Kidney (tissue), 14 donors: ENCODE measurements around the gene HOXA7. TPM values are rescaled to one million over a fixed set of nuclear protein-coding genes. Genes with fewer than 3 reads are reported as not detected.
A peak's percentile ranks its signal among the peaks of the same experiment; 100 is the strongest.

Experiments used
- DNase-seq, 5 donors: peaks; one replicate each; pipeline ENCODE4 v3.0.0-alpha.2; 2013 to 2020
- FAIRE-seq: peaks from 2 replicates; lab custom pipeline; 2012; peaks lifted over from hg19 to GRCh38; lab: Jason Lieb, UNC
- H3K27ac ChIP-seq, 2 donors: one replicate each; pipeline ENCODE4 v1.7.0; 2013; ENCODE audit warnings: low read depth in 2 of 2, low read length in 2 of 2, inconsistent platforms in 1 of 2
- H3K27me3 ChIP-seq: one replicate; pipeline ENCODE4 v1.7.1; 2013; ENCODE audit warnings: low read length, inconsistent platforms; ENCODE audit not compliant: control insufficient read depth, insufficient read depth
- H3K36me3 ChIP-seq, 3 donors: one replicate each; pipeline versions ENCODE4 v1.7.0 to v1.7.1; 2013; ENCODE audit warnings: low read length in 3 of 3, control low read depth in 1 of 3, inconsistent platforms in 1 of 3; ENCODE audit not compliant: insufficient read depth in 3 of 3, control insufficient read depth in 2 of 3
- H3K4me1 ChIP-seq, 3 donors: one replicate each; pipeline versions ENCODE4 v1.7.0 to v1.7.1; 2013; ENCODE audit warnings: low read length in 3 of 3, inconsistent platforms in 1 of 3, low read depth in 1 of 3; ENCODE audit not compliant: control insufficient read depth in 2 of 3, insufficient read depth in 2 of 3
- H3K4me3 ChIP-seq, 3 donors: one replicate each; pipeline versions ENCODE4 v1.7.0 to v1.8.1; 2013; ENCODE audit warnings: low read length in 3 of 3, control low read depth in 1 of 3, inconsistent platforms in 1 of 3
- H3K9ac ChIP-seq, 3 donors: one replicate each; pipeline versions ENCODE4 v1.7.0 to v1.7.1; 2013; ENCODE audit warnings: low read length in 3 of 3, control low read depth in 1 of 3, inconsistent platforms in 1 of 3
- H3K9me3 ChIP-seq, 3 donors: one replicate each; pipeline versions ENCODE4 v1.7.0 to v1.7.1; 2013; ENCODE audit warnings: low read length in 3 of 3, control low read depth in 1 of 3, inconsistent platforms in 1 of 3; ENCODE audit not compliant: control insufficient read depth in 2 of 3, insufficient read depth in 1 of 3
- CTCF ChIP-seq: IDR thresholded peaks from 3 replicates; pipeline ENCODE4 v1.5.1; 2012; ENCODE audit warnings: mild to moderate bottlenecking, moderate library complexity, borderline replicate concordance; ENCODE audit not compliant: insufficient read depth; ENCODE audit errors: extremely low read depth
- intact Hi-C: fragments of 100-400 bp; cut with DNase I; formaldehyde crosslinking; loops from one replicate; pipeline ENCODE4 v1.11.1; 2022
- microRNA-seq: library from miRNA; unstranded; fragments of <30 nt; microRNA quantifications from one replicate; pipeline ENCODE4 v1.2.0, GENCODE V29; 2020
- polyA plus RNA-seq: library from polyadenylated mRNA; stranded (reverse); fragments of 350-450 nt; fragmentation: Illumina TruSeq; extraction: RNeasy Lipid Tissue Mini Kit (QIAGEN cat#74804); gene quantifications from one replicate; pipeline ENCODE4 v1.2.3, GENCODE V29; 2014; ENCODE audit warnings: low read depth, low replicate concordance; ENCODE audit not compliant: insufficient read depth
- total RNA-seq: library from RNA; stranded (reverse); fragmentation: NEBNext Ultra II Directional; extraction: Animal tissue kit (Norgen Biotek cat#: 25700); gene quantifications from one replicate; pipeline ENCODE4 v1.2.1, GENCODE V29; 2021
- donor health status: control.
- donor health status: control.
- donor health status: control.
- donor health status: control.
- donor health status: control.
- donor health status: DM: yes; HTN: yes; CAD: no.
- donor health status: Normal renal cell carcinoma (clear cell type).

HOXA7 gene
- total and polyA plus RNA-seq, 2 donors from 2014 or later: 23.8 to 31.3 TPM

DNA sequence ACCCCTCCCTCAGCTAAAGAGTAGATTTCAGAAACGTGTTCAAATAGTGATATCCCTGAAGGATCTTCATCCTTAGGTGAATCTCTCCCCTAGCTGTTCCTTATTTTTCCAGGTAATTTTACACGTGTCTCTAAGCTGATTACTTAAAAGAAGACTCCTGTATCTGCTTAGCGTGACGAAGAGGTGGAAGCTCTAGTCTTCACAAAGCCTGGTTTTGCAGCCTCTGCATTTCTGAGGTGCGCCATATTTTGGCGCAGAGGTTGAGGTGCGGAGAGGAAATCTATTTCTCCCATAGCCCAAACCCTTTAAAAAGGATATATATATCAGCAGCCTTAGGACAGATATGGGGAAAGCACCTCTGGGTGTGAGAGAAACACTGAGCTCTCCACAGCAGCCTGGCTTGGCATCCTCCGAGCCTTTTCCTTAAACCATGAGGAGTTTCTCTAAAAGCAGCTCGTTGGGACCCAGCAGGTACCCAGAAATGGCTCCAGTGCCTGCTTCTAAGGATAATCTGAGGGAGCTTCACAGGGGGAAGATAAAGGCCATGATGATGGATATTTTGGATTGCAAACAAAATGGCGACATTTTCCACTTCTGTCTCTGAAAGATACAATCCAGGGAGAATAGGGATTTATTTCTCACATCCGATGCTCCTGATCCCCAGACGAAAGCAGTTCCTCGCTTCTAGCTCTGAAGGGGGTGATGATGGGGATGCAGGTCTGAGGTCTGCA, 51.0 kb downstream of the HOXA7 start:
- FAIRE-seq: no peak
- H3K4me1 ChIP-seq: peaks cover 19 to 23% (median 20%) of the 10 kb centered on the region in 3 donors
- H3K36me3 ChIP-seq: peaks cover 0 to 5% (median 4%) of the 10 kb centered on the region in 3 donors
- peak in 2 of 5 donors; percentile 45 to 55 for DNase-seq
- no peaks in the 10 kb centered on the region for H3K9me3 ChIP-seq
- no peaks in the 10 kb centered on the region for H3K27me3 ChIP-seq
- peak overlapping the region in 2 of 3 donors; percentile 11 to 55 for H3K4me3 ChIP-seq
- no peak for TF ChIP-seq CTCF
- H3K9ac ChIP-seq: peak overlapping the region in 2 of 3 donors; percentile 9 to 65
- intact Hi-C loops: no loop called here
- peak overlapping the region; percentile 78 to 79 for H3K27ac ChIP-seq

DNA sequence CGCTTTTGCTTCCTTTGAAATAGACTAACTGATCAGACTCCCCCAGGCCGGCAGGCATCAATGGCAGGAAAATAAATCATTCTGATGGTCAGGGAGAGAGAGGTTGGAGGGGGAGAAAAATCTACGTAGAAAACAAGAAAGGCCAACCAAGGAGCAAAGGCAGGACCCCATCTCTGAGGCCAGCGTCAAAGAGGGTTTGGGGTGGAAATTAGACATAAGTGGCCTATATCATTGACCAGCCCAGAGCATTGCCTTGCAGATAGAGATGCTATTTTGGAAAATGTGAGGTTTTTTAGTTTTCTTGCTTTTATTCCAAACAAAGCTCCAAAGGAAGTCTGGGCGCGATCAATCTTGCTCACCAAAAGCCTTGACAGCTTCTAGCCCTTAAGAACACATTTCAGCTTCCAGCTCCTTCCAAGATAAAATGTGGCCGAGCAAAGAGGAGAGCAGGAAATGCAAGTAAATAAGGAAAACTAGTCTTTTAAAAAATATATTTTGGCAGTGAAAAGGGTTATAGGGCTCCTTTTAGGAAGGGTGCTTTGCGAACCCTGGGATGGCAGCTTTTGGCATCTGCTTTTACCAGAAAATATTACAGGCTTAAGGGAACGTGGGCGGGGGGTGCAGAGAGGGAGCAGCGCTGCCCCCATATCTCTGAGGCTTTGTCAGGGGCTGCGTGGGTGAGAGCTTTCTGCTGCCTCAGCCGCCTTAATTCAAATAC, 52.0 kb downstream of the HOXA7 start:
- Histone ChIP-seq H3K9ac (peak overlapping the region in 2 of 3 donors; percentile 27 to 43), H3K27me3 (peaks cover 2% of the 10 kb centered on the region), H3K9me3 (no peaks in the 10 kb centered on the region), H3K4me3 (peak overlapping the region; percentile 6 to 44 (median 8)), H3K4me1 (peaks cover 17 to 20% (median 18%) of the 10 kb centered on the region in 3 donors), H3K36me3 (peaks cover 0 to 1% (median 1%) of the 10 kb centered on the region in 3 donors), H3K27ac (peak overlapping the region; percentile 77 to 78)
- FAIRE-seq (no peak), DNase-seq (peak in 4 of 5 donors; percentile 68 to 95 (median 82))
- intact Hi-C loops: no loop called here
- TF ChIP-seq CTCF: no peak

Small RNA genes within 50 kb of the gene (microRNA-seq; reads per million reads assigned to microRNA genes)
- gene MIR196B: 2,648 reads per million, percentile 86 among the genes with 10 or more reads in this experiment

Other genes with a start within 250 kb of the HOXA7 start
- gene HOXA1, start 60.7 kb downstream of the HOXA7 start, total RNA-seq: 2.4 TPM
- gene HOXA1, start 60.7 kb downstream of the HOXA7 start, polyA plus RNA-seq: 1.1 TPM
- gene HOXA2, start 54.0 kb downstream of the HOXA7 start, total RNA-seq: 2.9 TPM
- 1.3 TPM for gene HOXA2, start 54.0 kb downstream of the HOXA7 start, polyA plus RNA-seq
- 11.2 TPM for gene HOXA4, start 25.9 kb downstream of the HOXA7 start, total RNA-seq
- 13.0 TPM for gene HOXA4, start 25.9 kb downstream of the HOXA7 start, polyA plus RNA-seq
- gene HOXA5, start 13.0 kb downstream of the HOXA7 start, total RNA-seq: 38.0 TPM
- 19.4 TPM for gene HOXA5, start 13.0 kb downstream of the HOXA7 start, polyA plus RNA-seq
- 22.0 TPM for gene HOXA6, start 8.9 kb downstream of the HOXA7 start, total RNA-seq
- 1.1 TPM for gene HOXA6, start 8.9 kb downstream of the HOXA7 start, polyA plus RNA-seq
- gene HOXA3, start 4.1 kb downstream of the HOXA7 start, total RNA-seq: 21.2 TPM
- 6.3 TPM for gene HOXA3, start 4.1 kb downstream of the HOXA7 start, polyA plus RNA-seq
- gene HOXA9, start 8.9 kb upstream of the HOXA7 start, total RNA-seq: 36.8 TPM
- gene HOXA9, start 8.9 kb upstream of the HOXA7 start, polyA plus RNA-seq: 36.7 TPM
- 16.3 TPM for gene HOXA10, start 17.6 kb upstream of the HOXA7 start, total RNA-seq
- 17.9 TPM for gene HOXA10, start 17.6 kb upstream of the HOXA7 start, polyA plus RNA-seq
- gene HOXA11, start 28.6 kb upstream of the HOXA7 start, total RNA-seq: 5.2 TPM
- gene HOXA11, start 28.6 kb upstream of the HOXA7 start, polyA plus RNA-seq: 5.5 TPM
- gene HOXA13, start 43.4 kb upstream of the HOXA7 start, total RNA-seq: 0.44 TPM
- gene HOXA13, start 43.4 kb upstream of the HOXA7 start, polyA plus RNA-seq: 0.17 TPM
- gene EVX1, start 86.1 kb upstream of the HOXA7 start, total RNA-seq: not detected
- gene EVX1, start 86.1 kb upstream of the HOXA7 start, polyA plus RNA-seq: 0.62 TPM